AG04450 (cell line): ENCODE data around the gene CHST3. TPM values are rescaled to one million over a fixed set of nuclear protein-coding genes. Genes with fewer than 3 reads are reported as not detected.
"Not testable (repeated sequence)": the region's sequence is repeated elsewhere in the genome, so short reads cannot be mapped to it uniquely, and the experiment has no call there.

ENCODE experiments used
- CTCF ChIA-PET: fragments of 300-600, 350-600 bp; formaldehyde crosslinking; extraction: SDS; loops from one replicate; lab custom pipeline; 2022; ENCODE audit warnings: antibody characterized with exemption, inconsistent platforms; lab: Charles Lee
- POLR2A ChIA-PET: fragments of 350-600 bp; formaldehyde crosslinking; extraction: SDS; loops from one replicate; lab custom pipeline; 2021; ENCODE audit warnings: antibody characterized with exemption, inconsistent platforms; lab: Yijun Ruan, JAX
- DNase-seq: peaks from one replicate; pipeline ENCODE4 v3.0.0-alpha.2; 2011; ENCODE audit warnings: low read depth, low spot score
- H3K27ac ChIP-seq: one replicate; pipeline ENCODE4 v1.5.1; 2012; ENCODE audit warnings: low read depth, low read length, control low read depth
- H3K27me3 ChIP-seq: one replicate; pipeline ENCODE4 v1.6.0; 2012; ENCODE audit warnings: low read length; ENCODE audit not compliant: control insufficient read depth, insufficient read depth
- H3K4me3 ChIP-seq: 2 replicates; pipeline ENCODE4 v1.5.1; 2011; ENCODE audit warnings: mild to moderate bottlenecking, low read depth, low read length, control low read depth
- H3K9me3 ChIP-seq: 2 replicates; pipeline ENCODE4 v1.5.1; 2012; ENCODE audit warnings: low read length; ENCODE audit not compliant: control insufficient read depth, insufficient read depth
- polyA plus RNA-seq: library from polyadenylated mRNA; depleted of rRNA; stranded (reverse); fragments of >200 nt; gene quantifications from 2 replicates; pipeline ENCODE4 v1.2.3, GENCODE V29; 2011
- TF ChIP-seq, protein P1 (sequence below): IDR thresholded peaks from 2 replicates; pipeline ENCODE4 v1.5.1; 2011; ENCODE audit warnings: low read depth, low read length, control low read depth, inconsistent platforms

CHST3 gene
- polyA plus RNA-seq, 1 experiment, result 4.6 TPM

DNA sequence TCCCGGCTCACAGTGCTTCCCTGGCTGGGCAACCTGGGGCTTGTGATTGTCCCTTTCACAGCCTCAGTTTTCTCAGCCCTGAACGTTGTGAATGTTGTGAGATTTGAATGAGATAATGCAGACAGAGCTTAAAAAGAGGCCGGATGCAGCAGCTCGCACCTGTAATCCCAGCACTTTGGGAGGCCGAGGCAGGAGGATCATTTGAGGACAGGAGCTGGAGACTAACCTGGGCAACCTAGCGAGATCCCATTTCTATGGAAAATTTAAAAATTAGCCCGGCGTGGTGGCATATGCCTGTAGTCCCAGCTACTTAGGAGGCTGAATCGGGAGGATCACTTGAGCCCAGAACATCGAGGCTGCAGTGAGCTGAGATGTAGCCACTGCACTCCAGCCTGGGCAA is 67.5 kb downstream of the CHST3 start:
- TF ChIP-seq, protein P1, sequence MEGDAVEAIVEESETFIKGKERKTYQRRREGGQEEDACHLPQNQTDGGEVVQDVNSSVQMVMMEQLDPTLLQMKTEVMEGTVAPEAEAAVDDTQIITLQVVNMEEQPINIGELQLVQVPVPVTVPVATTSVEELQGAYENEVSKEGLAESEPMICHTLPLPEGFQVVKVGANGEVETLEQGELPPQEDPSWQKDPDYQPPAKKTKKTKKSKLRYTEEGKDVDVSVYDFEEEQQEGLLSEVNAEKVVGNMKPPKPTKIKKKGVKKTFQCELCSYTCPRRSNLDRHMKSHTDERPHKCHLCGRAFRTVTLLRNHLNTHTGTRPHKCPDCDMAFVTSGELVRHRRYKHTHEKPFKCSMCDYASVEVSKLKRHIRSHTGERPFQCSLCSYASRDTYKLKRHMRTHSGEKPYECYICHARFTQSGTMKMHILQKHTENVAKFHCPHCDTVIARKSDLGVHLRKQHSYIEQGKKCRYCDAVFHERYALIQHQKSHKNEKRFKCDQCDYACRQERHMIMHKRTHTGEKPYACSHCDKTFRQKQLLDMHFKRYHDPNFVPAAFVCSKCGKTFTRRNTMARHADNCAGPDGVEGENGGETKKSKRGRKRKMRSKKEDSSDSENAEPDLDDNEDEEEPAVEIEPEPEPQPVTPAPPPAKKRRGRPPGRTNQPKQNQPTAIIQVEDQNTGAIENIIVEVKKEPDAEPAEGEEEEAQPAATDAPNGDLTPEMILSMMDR, result no peak
- H3K27ac ChIP-seq, result no peak overlapping the region
- POLR2A ChIA-PET, result no interaction called here
- DNase-seq, result no peak
- H3K27me3 ChIP-seq, result peaks cover 16% of the 10 kb centered on the region
- H3K4me3 ChIP-seq, result no peak overlapping the region
- H3K9me3 ChIP-seq, result peaks cover 2% of the 10 kb centered on the region; the same call in 1 of the 2 replicates
- CTCF ChIA-PET, result interaction anchor here (2.0 to 4.3 kb wide), 2 partner anchors 17 to 135 kb away, joined by 14 to 20 read pairs; no protein-coding TSS in a partner anchor

DNA sequence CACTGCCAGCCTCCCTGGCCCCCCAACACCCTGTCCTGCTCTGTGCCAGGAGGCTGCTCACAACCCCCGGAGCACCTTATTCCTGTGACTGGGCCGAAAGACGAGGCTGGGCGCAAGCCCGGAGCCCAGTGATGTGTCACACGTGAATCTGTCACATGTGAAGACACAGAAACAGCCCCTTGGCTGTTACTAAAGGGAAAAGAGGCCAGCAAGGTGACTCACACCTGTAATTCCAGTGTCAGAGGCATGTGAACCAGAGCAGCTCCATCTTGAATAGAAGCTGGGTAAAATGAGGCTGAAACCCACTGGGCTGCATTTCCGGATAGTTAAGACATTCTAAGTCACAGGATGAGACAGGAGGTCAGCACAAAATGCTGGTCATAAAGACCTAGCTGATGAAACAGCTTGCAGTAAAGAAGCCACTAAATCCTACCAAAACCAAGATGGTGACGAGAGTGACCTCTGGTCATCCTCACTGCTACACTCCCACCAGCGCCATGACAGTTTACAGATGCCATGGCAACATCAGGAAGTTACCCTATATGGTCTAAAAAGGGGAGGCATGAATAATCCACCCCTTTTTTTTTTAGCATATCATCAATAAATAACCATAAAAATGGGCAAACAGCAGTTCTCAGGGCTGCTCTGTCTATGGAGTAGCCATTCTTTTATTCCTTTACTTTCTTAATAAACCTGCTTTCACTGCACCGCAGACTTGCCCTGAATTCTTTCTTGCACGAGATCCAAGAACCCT is 68.4 kb downstream of the CHST3 start:
- CTCF ChIA-PET, result interaction anchor here (2.0 to 4.3 kb wide), 2 partner anchors 16 to 136 kb away, joined by 14 to 20 read pairs; no protein-coding TSS in a partner anchor
- H3K27me3 ChIP-seq, result peaks cover 16% of the 10 kb centered on the region
- H3K27ac ChIP-seq, POLR2A ChIA-PET, H3K4me3 ChIP-seq, H3K9me3 ChIP-seq, DNase-seq: not testable (repeated sequence)

DNA sequence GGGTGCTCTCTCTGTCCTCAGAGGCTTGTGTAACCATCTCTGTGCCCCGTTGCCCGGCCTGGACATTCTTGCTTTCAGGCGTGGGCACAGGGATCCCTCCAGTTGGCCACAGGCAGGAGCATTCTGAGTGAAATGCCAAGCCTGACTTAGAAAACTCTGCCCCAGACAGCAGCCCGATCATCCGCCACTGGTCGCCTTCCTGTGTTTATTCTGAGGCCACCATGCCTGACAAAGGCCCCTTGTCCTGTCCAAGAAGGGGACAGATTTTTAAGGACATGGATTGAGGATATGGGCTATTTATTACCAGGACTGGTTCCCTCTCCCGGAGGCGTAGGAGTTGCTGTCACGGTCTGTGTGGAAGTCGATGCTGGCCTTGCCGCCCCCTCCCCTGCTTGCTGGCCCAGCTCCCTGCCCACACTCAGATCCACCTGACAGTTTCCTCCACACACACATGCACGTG is 69.9 kb downstream of the CHST3 start:
- peaks cover 16% of the 10 kb centered on the region for H3K27me3 ChIP-seq
- no peak for DNase-seq
- H3K27ac ChIP-seq, result no peak overlapping the region
- H3K9me3 ChIP-seq, result no peaks in the 10 kb centered on the region
- TF ChIP-seq, protein P1, result no peak
- ChIA-PET POLR2A (no interaction called here), CTCF (no interaction called here)
- H3K4me3 ChIP-seq, result no peak overlapping the region

DNA sequence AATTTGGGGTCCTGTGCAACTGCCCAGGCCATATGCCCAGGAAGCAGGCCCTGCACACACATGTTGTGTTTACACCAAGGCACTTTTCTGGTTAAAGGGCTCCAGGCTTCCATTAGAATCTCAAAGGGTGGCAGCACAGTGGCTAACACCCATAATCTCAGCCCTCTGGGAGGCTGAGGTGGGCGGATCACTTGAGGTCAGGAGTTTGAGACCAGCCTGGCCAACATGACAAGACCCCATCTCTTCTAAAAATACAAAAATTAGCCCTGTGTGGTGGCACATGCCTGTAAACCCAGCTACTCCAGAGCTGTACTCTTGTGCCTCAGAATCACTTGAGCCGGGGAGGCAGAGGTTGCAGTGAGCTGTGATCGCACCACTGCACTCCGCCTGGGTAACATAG is 70.6 kb downstream of the CHST3 start:
- Histone ChIP-seq H3K27ac (no peak overlapping the region), H3K27me3 (peaks cover 16% of the 10 kb centered on the region), H3K9me3 (no peaks in the 10 kb centered on the region), H3K4me3 (no peak overlapping the region)
- POLR2A ChIA-PET, result no interaction called here
- no peak for DNase-seq
- TF ChIP-seq, protein P1, result no peak
- CTCF ChIA-PET, result interaction anchor here (1.0 kb wide), 1 partner anchor 14 kb away, joined by 5 read pairs; no protein-coding TSS in a partner anchor

DNA sequence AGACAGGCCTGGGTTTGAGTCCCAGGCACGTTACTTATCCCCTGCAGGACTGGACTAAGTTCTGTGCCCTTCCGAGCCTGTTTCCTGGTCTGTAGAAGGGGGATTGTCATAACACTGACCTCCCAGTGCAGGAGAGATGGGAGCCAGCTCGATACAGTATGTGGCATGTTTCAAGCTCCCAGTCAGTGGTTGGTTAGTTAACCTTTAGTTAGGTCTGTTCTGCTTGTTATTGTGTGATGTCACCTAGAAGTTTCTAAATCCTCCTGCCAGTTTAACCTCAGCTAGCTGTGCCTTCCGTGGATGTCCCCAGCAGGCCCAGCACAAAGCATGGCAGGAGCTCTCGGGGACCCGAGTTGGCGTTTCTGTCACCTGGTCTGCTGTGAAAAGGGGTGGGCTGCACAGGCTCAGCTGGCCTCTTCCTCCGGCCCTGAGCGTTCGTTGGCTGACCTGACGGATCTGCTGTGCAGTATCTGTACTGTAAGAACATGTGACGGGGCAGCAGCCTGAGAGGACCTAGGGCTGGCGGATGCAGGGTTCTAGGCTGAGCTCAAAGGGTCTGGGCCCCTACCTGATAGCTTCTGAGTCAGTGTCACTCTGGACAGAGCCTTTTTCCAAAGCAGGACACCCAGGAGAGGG is 71.2 kb downstream of the CHST3 start:
- H3K27me3 ChIP-seq, result peaks cover 16% of the 10 kb centered on the region
- ChIA-PET POLR2A (no interaction called here), CTCF (interaction anchor here (1.0 kb wide), 1 partner anchor 13 kb away, joined by 5 read pairs; no protein-coding TSS in a partner anchor)

More for the DNA sequence above, 71.2 kb downstream of the CHST3 start:
- Histone ChIP-seq H3K4me3 (no peak overlapping the region), H3K27ac (no peak overlapping the region), H3K9me3 (no peaks in the 10 kb centered on the region)
- DNase-seq, result no peak
- TF ChIP-seq, protein P1, result no peak
